Uterus (tissue), 2 donors: ENCODE results near the gene DIP2B.

Experiments used
- CTCF ChIP-seq, 4 experiments: fragments of 200-600 bp in 2 of 4; fragments of 450-650 bp in 2 of 4; sonication (generic) in 2 of 4; IDR thresholded peaks; one replicate each; pipeline ENCODE4 v1.5.1; 2016 to 2019; ENCODE audit warnings: antibody characterized with exemption in 4 of 4, mild to moderate bottlenecking in 2 of 4, moderate library complexity in 1 of 4
- POLR2A ChIP-seq, 2 donors: fragments of 450-650 bp; IDR thresholded peaks; one replicate each; pipeline ENCODE4 v1.6.1; 2016; ENCODE audit warnings: antibody characterized with exemption in 2 of 2, mild to moderate bottlenecking in 1 of 2, moderate library complexity in 1 of 2

- TF ChIP-seq CTCF (IDR thresholded peaks at IDR 0.05) (no peak), POLR2A (IDR thresholded peaks at IDR 0.05) (no peak)
Observed at GRCh38 chr12:50655374-50655921, 150.7 kb downstream of the DIP2B start.
